ENCODE measurements around the gene STPG1.

Gene STPG1

DNA sequence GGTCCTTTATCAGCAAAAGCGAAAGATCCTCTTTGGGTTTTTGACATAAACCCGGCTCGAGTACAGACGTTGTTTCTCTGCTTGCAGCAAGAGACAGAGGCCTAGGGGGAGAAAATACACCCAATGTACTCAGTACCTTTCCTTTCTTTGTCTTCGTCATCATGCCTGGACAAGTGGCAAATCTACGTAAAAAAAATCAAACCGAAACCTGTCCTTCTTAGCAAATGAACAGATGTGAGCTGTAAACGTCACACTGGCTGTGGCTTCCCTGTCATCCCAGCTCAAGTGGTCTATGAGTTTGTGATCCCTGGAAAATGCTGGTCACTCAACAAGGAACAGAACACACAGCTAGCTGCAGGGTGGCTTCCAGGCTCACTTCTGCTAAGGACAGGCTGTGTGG, 39.9 kb downstream of the STPG1 start:
- TF ChIP-seq FOXP2 (optimal IDR thresholded peaks at IDR 0.05; ENCODE audit: borderline replicate concordance, extremely low read depth, extremely low read length, insufficient read depth) (no peak), SIN3A (IDR thresholded peaks at IDR 0.05; ENCODE audit: borderline replicate concordance, insufficient read depth, low read length) (no peak), POLR2AphosphoS5 (IDR thresholded peaks at IDR 0.05; ENCODE audit: low read depth, low read length) (no peak), TAF1 (IDR thresholded peaks at IDR 0.05; ENCODE audit: borderline replicate concordance, insufficient read depth, low read length) (no peak)
- TF ChIP-seq, protein P1, sequence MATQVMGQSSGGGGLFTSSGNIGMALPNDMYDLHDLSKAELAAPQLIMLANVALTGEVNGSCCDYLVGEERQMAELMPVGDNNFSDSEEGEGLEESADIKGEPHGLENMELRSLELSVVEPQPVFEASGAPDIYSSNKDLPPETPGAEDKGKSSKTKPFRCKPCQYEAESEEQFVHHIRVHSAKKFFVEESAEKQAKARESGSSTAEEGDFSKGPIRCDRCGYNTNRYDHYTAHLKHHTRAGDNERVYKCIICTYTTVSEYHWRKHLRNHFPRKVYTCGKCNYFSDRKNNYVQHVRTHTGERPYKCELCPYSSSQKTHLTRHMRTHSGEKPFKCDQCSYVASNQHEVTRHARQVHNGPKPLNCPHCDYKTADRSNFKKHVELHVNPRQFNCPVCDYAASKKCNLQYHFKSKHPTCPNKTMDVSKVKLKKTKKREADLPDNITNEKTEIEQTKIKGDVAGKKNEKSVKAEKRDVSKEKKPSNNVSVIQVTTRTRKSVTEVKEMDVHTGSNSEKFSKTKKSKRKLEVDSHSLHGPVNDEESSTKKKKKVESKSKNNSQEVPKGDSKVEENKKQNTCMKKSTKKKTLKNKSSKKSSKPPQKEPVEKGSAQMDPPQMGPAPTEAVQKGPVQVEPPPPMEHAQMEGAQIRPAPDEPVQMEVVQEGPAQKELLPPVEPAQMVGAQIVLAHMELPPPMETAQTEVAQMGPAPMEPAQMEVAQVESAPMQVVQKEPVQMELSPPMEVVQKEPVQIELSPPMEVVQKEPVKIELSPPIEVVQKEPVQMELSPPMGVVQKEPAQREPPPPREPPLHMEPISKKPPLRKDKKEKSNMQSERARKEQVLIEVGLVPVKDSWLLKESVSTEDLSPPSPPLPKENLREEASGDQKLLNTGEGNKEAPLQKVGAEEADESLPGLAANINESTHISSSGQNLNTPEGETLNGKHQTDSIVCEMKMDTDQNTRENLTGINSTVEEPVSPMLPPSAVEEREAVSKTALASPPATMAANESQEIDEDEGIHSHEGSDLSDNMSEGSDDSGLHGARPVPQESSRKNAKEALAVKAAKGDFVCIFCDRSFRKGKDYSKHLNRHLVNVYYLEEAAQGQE (IDR thresholded peaks at IDR 0.05; ENCODE audit: insufficient read depth in 1 of 2, low read depth in 2 of 2, low read length in 2 of 2): no peak

DNA sequence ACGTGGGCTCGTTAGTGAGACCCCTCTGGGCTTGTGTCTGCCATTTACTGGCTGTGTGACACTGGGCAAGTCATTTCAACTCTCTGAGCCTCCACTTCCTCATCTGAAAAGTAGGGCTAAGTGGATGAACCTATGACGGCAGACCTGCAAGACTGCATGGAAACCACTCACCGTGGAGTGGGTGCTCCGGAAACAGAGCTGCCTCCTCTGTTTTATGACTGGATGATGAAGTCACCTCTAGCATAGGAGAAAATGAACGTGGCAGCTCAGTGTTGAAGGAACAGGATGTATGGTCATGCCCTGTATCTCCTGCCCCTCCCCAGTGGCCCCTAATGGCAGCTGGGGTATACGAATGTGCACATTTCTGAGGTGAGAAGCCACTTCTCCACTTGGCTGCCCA, 40.5 kb downstream of the STPG1 start:
- TF ChIP-seq SIN3A (IDR thresholded peaks at IDR 0.05; ENCODE audit: borderline replicate concordance, insufficient read depth, low read length) (no peak), FOXP2 (optimal IDR thresholded peaks at IDR 0.05; ENCODE audit: borderline replicate concordance, extremely low read depth, extremely low read length, insufficient read depth) (no peak), POLR2AphosphoS5 (IDR thresholded peaks at IDR 0.05; ENCODE audit: low read depth, low read length) (no peak), TAF1 (IDR thresholded peaks at IDR 0.05; ENCODE audit: borderline replicate concordance, insufficient read depth, low read length) (no peak)
- TF ChIP-seq, protein P1 (IDR thresholded peaks at IDR 0.05; ENCODE audit: insufficient read depth in 1 of 2, low read depth in 2 of 2, low read length in 2 of 2): no peak

DNA sequence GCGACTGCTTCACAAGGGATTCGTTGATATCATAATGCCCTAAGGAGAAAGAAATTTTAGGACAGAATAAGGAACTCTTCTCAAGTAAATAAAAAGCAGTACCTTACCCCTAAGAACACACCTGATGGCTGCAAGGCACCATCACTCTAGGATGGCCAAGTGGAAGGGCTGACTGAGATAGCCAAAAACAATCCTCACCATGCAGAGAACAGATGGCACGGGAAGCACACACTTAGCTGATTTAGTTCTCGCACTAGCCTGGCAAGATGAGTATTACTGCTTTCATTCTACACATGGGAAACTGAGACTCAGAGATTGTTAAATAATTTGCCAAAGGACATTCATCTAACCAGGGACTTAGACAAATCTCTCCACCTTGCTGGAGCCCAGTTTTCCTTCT, 43.8 kb downstream of the STPG1 start:
- TF ChIP-seq SIN3A (IDR thresholded peaks at IDR 0.05; ENCODE audit: borderline replicate concordance, insufficient read depth, low read length) (no peak), FOXP2 (optimal IDR thresholded peaks at IDR 0.05; ENCODE audit: borderline replicate concordance, extremely low read depth, extremely low read length, insufficient read depth) (no peak), TAF1 (IDR thresholded peaks at IDR 0.05; ENCODE audit: borderline replicate concordance, insufficient read depth, low read length) (no peak), POLR2AphosphoS5 (IDR thresholded peaks at IDR 0.05; ENCODE audit: low read depth, low read length) (no peak)
- TF ChIP-seq, protein P1 (IDR thresholded peaks at IDR 0.05; ENCODE audit: insufficient read depth in 1 of 2, low read depth in 2 of 2, low read length in 2 of 2): no peak

DNA sequence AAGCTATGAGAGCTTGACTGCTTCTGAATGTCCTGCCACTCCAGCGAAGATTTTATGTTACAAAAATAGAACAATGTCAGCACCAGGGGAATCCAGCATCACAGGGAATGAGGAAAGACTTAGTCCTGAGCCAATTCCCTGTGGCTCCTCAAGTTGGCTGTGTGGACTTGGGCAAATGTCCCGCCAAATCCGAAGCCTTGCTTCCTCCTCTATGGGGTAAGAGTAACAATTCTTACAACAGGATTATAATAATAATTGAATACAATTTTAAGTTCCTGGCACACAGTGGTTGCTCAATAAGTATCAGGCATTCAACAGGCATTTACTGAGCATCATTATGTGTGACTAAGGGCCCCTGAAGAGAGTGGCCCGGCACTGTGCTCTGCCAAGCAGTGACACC, 44.4 kb downstream of the STPG1 start:
- no peak for TF ChIP-seq SIN3A (IDR thresholded peaks at IDR 0.05; ENCODE audit: borderline replicate concordance, insufficient read depth, low read length)

DNA sequence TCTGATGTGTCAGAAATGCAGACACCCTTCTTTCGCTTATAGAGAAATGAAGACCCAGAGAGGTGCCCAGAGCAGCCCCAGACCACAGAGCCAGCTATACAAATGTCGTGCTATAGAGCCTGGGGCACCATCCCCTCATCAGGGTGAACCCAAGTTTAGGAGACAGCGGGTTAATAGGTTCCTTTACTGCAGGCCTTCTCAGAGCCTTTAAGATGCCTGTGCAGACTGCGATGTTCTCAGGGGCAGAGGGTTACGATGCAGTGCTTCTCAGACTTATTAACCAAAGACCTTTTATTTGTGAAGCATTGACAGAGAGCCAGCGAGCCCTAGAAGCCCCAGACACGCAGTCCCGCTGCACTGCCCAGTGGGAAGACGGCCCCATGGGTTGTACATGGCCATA, 46.9 kb downstream of the STPG1 start:
- TF ChIP-seq, protein P1 (IDR thresholded peaks at IDR 0.05; ENCODE audit: insufficient read depth in 1 of 2, low read depth in 2 of 2, low read length in 2 of 2): no peak
- TF ChIP-seq POLR2AphosphoS5 (IDR thresholded peaks at IDR 0.05; ENCODE audit: low read depth, low read length) (no peak), FOXP2 (optimal IDR thresholded peaks at IDR 0.05; ENCODE audit: borderline replicate concordance, extremely low read depth, extremely low read length, insufficient read depth) (no peak), TAF1 (IDR thresholded peaks at IDR 0.05; ENCODE audit: borderline replicate concordance, insufficient read depth, low read length) (no peak), SIN3A (IDR thresholded peaks at IDR 0.05; ENCODE audit: borderline replicate concordance, insufficient read depth, low read length) (no peak)
